ENCODE results near the gene SESN1.

DNA sequence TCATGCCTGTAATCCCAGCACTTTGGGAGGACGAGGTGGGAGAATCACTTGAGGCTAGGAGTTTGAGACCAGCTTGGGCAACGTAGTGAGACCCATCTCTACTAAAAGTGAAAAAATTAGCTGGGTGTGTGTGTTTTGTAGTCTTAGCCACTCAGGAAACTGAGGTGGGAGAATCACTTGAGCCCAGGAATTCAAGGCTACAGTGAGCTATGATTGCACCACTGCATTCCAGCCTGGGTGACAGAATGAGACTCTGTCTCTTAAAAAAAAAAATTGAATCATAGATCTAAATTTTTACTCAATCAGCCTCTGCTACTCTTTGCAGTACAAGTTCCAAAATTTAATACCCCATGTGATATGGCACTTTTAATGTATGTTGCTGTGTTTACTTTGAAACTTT is 124.9 kb downstream of the SESN1 start:
- TF ChIP-seq EP300 (IDR thresholded peaks at IDR 0.05): no peak
- TF ChIP-seq, protein P1, sequence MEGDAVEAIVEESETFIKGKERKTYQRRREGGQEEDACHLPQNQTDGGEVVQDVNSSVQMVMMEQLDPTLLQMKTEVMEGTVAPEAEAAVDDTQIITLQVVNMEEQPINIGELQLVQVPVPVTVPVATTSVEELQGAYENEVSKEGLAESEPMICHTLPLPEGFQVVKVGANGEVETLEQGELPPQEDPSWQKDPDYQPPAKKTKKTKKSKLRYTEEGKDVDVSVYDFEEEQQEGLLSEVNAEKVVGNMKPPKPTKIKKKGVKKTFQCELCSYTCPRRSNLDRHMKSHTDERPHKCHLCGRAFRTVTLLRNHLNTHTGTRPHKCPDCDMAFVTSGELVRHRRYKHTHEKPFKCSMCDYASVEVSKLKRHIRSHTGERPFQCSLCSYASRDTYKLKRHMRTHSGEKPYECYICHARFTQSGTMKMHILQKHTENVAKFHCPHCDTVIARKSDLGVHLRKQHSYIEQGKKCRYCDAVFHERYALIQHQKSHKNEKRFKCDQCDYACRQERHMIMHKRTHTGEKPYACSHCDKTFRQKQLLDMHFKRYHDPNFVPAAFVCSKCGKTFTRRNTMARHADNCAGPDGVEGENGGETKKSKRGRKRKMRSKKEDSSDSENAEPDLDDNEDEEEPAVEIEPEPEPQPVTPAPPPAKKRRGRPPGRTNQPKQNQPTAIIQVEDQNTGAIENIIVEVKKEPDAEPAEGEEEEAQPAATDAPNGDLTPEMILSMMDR (IDR thresholded peaks at IDR 0.05): no peak

Measured in tibial nerve (tissue), 4 donors.